A549 (cell line): Measurements from ENCODE around the gene FGD2.

Experiments
- EHF ChIP-seq: fragments of 250-450 bp; sonication (Bioruptor Pico); IDR thresholded peaks from 2 replicates; pipeline ENCODE4 v1.5.0; 2020; ENCODE audit warnings: mild to moderate bottlenecking
- EHMT2 ChIP-seq: fragments of 200-600 bp; sonication (generic); IDR thresholded peaks from 2 replicates; pipeline ENCODE4 v1.6.1; 2016; ENCODE audit warnings: antibody characterized with exemption, low read depth, mild to moderate bottlenecking, moderate library complexity
- EP300 ChIP-seq, 2 experiments: fragments of >200 bp; sonication (Bioruptor Twin); formaldehyde crosslinking; IDR thresholded peaks; 2 replicates in 1 of 2; 3 replicates in 1 of 2; pipeline ENCODE4 v1.6.1; 2016 to 2017
- MAFK ChIP-seq: fragments of 450-650 bp; IDR thresholded peaks from 2 replicates; pipeline ENCODE4 v1.6.1; 2014; ENCODE audit not compliant: partially characterized antibody
- POLR2A ChIP-seq: IDR thresholded peaks from 2 replicates; pipeline ENCODE4 v1.6.1; 2012; ENCODE audit warnings: mild to moderate bottlenecking, low read length
- RCOR1 ChIP-seq: fragments of 150-350 bp; IDR thresholded peaks from 2 replicates; pipeline ENCODE4 v1.6.1; 2014; ENCODE audit warnings: antibody characterized with exemption, low read length, low read depth
- RNF2 ChIP-seq: fragments of 200-600 bp; sonication (generic); IDR thresholded peaks from 2 replicates; pipeline ENCODE4 v1.6.1; 2016; ENCODE audit warnings: low read depth, mild to moderate bottlenecking, antibody characterized with exemption, moderate library complexity, borderline replicate concordance
- ZFP36 ChIP-seq: fragments of 450-650 bp; IDR thresholded peaks from 2 replicates; pipeline ENCODE4 v1.6.1; 2014; ENCODE audit warnings: borderline replicate concordance; ENCODE audit not compliant: partially characterized antibody
- TF ChIP-seq, protein P1 (sequence below): fragments of >200 bp; sonication (Bioruptor Twin); formaldehyde crosslinking; IDR thresholded peaks from 3 replicates; pipeline ENCODE4 v1.5.1; 2016
- TF ChIP-seq, protein P2 (sequence below): fragments of 250-450 bp; sonication (Bioruptor Pico); IDR thresholded peaks from 2 replicates; pipeline ENCODE4 v1.5.0; 2021; ENCODE audit warnings: mild to moderate bottlenecking, moderate library complexity, borderline replicate concordance

DNA sequence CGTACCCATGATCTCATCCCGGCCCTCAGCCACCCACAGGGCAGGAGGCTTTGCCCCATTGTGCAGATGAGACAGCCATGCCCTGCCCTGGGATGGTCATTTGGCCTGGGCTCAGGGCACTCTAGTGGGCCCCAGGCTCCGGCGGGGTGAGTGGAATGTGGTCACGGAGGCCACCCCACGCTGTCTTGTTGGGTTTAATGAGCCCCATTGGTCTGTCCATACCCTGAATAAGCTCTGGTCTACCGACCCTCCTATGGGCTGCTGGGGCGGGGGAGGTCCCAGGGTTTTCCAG is 50.6 kb downstream of the FGD2 start:
- TF ChIP-seq ZFP36 (no peak), EHMT2 (no peak), EHF (CRISPR knock-in tag) (no peak), POLR2A (no peak), RCOR1 (no peak), MAFK (no peak), EP300 (IDR thresholded peaks at IDR 0.05) (no peak), RNF2 (no peak)
- TF ChIP-seq, protein P1, sequence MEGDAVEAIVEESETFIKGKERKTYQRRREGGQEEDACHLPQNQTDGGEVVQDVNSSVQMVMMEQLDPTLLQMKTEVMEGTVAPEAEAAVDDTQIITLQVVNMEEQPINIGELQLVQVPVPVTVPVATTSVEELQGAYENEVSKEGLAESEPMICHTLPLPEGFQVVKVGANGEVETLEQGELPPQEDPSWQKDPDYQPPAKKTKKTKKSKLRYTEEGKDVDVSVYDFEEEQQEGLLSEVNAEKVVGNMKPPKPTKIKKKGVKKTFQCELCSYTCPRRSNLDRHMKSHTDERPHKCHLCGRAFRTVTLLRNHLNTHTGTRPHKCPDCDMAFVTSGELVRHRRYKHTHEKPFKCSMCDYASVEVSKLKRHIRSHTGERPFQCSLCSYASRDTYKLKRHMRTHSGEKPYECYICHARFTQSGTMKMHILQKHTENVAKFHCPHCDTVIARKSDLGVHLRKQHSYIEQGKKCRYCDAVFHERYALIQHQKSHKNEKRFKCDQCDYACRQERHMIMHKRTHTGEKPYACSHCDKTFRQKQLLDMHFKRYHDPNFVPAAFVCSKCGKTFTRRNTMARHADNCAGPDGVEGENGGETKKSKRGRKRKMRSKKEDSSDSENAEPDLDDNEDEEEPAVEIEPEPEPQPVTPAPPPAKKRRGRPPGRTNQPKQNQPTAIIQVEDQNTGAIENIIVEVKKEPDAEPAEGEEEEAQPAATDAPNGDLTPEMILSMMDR: no peak
- TF ChIP-seq, protein P2, sequence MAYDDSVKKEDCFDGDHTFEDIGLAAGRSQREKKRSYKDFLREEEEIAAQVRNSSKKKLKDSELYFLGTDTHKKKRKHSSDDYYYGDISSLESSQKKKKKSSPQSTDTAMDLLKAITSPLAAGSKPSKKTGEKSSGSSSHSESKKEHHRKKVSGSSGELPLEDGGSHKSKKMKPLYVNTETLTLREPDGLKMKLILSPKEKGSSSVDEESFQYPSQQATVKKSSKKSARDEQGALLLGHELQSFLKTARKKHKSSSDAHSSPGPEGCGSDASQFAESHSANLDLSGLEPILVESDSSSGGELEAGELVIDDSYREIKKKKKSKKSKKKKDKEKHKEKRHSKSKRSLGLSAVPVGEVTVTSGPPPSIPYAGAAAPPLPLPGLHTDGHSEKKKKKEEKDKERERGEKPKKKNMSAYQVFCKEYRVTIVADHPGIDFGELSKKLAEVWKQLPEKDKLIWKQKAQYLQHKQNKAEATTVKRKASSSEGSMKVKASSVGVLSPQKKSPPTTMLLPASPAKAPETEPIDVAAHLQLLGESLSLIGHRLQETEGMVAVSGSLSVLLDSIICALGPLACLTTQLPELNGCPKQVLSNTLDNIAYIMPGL (CRISPR knock-in tag): no peak
